HG03025 (cell line): Measurements from ENCODE around the gene WNK2.
"Not testable (repeated sequence)": the region's sequence is repeated elsewhere in the genome, so short reads cannot be mapped to it uniquely, and the experiment has no call there.

ENCODE experiments used
- ATAC-seq: cut with Tn5 transposase; IDR thresholded peaks from one replicate; pipeline ENCODE4 v1.9.1; 2021; ENCODE audit warnings: mild to moderate bottlenecking, moderate library complexity; ENCODE audit not compliant: unreplicated experiment, low FRiP score

WNK2 gene

DNA sequence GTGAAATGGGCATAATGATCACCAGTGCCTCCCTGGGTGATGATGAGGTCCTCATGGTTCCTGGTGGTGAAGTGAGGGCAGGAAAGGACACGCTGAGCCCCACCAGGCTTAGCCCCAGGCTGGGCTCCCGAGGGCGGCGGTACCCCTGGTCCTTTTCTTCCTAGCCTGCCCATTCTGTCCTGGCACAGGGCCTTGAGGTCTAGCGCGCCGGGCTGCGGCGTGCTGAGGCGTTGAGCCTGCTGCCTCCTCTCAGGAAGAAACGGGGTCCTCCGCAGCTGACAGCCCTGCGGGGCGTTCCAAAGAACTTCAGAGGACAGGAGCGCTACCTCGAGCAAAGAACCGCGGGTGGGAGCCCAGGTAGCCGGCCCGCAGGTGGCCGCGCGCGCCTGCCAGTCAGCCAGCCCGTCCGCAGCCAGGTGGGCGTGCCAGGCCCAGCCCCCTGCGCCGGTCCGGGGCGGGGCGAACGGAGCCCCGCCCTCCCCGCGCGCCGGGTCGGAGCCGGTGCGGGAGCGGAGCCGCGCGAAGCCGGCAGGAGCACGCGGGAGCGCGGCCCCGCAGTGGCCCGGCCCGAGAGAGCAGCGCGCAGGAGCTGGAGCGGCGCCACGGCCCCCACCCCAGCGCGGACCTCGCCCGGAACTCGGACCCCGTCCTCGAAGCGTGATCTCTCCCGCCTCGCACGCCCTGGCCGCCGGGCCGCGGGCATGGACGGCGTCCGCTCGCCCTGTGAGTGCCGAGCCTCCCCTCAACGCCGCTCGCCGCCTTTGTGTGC, at the start of gene WNK2:
Gene WNK2 (plus strand): TSS at position 477 of the 769 bp plus-strand sequence. CDS start 791 bp downstream, outside the sequence.
- no peak for ATAC-seq

DNA sequence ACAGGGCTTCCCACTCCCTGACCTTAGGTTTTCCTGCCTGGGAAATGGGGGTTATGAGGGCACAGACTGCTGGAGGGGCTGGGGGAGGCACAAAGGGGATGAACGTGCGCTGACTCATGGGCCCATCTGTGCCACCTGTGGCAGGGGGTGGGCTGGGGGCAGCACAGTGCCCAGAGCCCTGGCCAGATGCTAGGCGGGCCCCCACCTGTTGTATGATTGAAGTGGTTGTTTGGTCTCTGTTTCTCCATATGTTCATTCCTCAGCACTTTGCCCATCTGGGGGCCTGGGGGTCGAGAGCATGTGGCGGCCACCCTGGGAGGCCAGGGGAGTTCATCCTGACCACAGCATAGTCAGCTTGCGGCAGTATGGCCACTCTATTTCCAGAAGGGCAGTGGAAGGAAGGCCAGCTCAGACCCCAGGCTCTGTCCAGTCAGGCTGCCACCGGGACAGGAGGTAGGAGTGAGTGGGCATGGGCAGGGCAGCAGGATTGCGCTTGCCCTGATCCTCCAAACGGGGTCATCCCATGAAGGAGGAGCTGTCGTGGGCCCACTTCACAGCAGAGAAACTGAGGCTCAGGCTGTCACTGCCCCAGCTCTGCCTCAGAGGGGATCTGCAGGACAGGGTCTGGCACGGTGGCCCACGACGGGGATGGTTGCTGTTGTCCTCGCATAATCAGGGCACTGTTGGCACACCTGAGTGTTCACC, 49.0 kb upstream of the WNK2 start:
- peak; percentile 7 for ATAC-seq

DNA sequence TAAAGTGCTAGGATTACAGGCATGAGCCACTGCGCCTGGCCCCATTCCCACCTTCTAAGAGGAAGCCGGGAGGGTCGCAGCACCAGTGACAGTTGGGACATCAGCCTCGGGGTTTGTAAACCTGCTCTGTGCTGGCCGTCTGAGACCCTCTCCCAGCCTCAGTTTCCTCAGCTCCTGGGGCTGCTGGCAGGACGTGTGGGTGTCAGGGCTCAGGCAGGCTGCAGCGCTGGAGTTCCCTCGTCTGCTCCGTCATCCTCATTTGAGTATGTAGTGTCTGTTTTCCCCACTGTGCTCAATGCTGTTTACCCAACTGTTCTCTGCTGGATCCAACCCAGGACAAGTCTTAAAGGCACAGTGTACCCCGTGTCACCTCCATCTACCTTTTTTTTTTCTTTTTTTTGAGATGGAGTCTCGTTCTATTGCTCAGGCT, 47.9 kb upstream of the WNK2 start:
- ATAC-seq = no peak

DNA sequence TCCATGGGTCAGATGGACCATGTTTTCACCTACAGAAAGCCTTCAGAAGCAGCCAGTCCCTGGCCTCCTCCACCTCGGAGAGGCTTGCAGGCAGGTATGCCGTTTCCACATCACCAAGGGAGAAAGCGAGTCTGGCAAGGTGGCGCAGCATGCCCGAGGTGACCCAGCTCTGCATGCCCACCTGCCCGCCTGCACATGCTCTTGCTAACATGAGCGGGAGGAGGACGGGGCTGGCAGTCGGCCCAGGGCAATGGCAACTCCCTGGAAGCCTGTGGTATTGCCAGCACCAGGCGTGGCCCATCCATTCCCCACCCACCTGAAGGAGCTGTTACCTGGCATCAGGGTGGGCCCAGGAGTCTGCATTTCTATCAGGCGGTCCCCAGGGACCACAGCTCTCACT, 46.6 kb upstream of the WNK2 start:
- no peak for ATAC-seq

DNA sequence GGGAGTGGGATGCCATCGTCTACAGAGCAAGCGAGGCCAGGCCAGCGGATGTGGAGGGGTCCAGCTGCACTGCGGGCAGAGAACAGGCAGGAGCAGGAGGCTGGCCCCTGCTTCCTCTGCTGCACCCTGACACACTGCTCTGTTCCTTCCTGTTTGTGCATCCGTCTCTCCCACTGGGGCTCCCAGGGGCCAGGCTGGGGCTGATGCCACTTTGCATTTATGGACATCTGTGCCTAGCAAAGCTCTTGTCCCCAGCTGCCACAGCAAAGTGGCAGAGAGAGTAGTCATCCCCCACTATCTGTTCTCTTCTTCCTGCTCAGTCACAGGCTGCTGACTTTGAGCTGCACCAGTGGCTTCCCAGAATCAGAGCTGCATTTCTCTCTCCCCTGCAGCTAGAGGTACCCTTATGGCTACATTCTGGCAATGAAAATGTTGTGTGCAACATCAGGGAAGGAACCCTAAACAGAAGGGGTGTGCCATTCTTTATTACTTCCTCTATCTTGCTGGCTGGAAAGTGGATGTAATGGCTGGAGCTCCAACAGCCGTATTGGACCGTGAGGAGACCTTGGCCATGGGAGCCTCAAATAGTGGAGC, 45.7 kb upstream of the WNK2 start:
- ATAC-seq = no peak

DNA sequence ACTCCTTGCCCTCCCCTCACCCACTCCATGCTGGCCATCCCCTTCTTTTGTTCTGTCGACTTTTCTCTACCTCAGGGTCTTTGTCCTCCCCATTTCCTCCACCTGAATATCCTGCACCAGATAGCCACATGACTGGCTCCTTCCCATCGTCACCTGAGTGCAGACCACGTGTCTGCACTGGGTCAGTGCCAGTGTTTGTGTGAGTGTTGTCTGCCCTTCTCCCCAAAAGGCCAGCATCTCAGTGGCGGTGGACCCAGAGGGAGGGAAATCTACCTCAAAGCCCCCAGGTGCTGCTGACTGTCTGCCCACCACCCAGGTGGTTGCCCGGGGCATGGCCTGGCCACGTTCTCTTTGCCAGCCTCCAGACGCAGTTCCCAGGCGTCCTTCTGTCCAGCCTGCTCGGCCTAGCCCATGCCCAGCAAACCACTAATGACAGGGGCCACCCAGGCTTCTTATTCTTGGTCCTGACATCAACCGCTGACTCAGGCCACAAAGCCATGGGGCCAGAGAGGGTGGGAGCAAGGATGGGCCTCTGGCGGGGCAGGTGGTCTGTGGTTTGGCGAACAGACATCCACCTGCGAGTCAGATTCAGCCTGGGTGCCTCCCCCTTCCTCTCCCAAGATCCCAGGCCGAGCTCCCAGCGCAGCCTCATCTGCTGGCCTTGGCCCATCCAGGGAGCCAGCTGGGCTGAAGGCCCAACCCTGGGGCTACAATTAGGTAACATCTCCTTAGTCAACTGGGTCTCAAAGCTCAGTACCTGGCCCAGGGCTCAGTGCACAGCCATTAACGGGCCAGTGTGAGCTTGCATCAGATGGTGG, 44.4 kb upstream of the WNK2 start:
- no peak for ATAC-seq

DNA sequence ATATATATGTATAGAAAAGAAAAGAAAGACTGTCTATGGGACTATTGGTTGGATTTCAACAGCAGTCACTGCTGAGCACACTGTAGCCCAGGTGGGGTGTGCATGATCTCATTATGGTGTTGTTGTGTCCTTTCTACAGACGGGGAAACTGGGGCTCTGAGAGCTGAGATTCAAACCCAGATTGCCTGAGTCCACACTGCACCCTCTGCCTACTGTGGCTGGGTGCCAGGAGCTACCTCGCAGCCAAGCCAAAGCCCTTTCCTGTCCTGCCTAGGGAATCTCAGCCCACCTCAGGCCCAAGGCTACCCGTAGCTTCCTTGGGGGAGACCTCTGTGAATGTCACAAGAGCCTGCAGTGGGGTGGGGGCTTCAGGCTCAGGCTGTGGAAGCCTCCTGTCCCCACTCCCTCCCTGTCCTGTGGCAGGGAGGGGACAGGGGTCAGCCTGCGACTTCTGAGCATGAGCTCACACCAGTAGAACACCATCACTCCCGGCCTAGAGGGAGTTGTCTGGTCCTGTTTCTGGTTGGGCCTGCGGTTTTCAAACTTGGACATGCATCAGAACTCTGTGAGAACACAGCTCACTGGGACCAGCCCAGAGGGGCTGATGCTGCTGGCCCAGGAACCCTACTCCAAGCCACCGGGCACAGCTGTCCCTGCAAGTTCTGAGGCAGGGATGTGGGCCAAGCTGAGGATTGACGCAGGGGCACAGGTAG, 42.0 kb upstream of the WNK2 start:
- no peak for ATAC-seq

DNA sequence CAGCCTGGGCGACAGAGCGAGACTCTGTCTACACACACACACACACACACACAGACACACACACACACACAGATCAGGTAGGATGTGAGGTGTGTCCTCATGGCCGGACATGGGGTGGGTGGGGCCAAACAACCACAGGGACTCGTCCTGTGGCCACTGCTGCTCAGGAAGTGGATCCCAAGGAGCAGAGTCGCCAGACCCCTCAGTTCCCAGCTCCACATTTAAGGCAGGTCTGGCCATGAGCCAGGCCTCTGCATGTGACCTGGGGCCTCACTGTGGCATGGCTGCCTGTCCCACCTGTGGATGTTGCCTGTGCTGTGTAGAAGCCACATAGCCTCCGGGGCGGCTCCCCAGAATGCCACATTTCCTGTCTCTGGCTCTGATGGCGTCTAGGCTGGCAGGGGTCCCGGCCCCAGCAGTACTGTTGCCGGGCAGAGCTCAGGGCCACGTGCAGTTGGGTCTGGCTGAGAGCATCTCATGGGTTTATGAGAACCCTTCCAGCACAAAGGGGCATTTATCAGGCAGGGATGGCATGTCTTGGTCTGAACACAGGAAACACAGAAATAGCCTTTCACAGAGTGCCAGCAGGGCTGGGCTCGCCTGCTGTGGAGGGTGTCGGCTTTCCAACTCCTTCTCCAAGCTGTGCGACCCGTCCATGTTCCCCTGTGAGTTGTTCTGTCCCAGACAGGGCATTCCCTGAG, 40.0 kb upstream of the WNK2 start:
- no peak for ATAC-seq

DNA sequence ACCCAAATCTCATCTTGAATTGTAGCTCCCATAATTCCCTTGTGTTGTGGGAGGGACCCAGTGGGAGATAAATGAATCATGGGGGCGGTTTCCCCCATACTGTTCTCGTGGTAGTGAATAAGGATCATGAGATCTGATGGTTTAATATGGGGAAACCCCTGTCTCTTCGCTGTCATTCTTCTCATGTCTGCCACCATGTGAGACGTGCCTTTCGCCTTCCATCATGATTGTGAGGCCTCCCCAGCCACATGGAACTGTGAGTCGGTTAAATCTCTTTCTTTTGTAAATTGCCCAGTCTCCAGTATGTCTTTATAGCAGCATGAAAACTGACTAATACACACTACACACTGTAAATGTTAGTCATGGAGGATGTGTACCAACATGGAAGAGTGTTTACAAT, 37.2 kb upstream of the WNK2 start:
- ATAC-seq = not testable (repeated sequence)

DNA sequence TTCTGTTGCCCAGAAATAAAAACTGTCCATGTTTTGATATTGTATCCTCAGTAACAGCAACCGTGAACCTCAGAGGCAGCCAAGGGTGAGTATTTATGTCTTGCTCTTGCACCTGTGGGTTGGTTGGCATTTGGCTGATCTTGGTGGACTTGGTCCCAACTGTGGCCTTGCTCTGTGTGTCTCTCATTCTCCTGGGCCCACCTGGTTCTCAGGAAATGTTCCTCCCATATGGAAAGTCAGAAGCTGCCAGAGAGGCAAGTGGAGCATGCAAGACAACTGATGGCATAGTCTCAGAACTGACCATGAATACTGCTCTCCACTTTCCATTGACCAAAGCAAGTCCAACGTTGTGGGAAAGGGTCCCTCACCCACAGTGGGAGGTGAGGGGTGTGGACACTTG, 36.3 kb upstream of the WNK2 start:
- ATAC-seq = no peak

DNA sequence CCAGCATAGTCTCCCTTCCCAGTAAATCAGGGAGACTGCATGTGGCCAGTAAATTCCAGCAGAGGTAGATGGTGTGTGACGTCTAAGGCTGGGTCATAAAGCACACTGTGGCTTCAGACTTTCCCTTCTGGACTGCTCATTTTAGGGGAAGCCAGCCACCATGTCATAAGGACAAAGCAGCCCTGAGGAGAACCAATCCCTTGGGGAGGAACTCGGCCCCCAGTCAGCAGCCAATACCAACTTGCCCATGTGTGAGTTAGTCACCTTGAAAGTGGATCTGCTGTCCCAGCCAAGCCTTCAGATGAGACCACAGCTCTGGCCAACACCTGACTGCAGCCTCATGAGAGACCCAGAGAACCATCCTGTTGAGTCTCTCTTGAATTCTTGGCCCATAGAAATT, 35.2 kb upstream of the WNK2 start:
- no peak for ATAC-seq

DNA sequence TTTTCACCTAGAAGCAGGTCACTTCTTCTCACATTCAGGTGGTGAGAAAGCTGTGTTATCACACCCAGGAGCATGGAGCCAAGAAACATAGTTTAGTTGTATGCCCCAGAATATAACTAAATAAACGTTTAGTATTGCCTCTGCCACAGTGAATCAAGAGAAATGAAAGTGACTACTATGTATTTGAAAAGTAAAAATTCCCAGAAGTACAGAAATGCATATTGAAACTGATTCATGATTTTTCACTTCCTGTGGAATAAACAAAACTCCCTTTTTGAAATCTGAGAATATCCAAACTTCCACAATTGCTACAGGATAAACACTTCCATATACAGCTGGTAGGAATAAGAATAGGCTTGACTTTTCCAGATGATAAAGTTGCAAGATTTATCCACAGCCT, 34.6 kb upstream of the WNK2 start:
- ATAC-seq = no peak

DNA sequence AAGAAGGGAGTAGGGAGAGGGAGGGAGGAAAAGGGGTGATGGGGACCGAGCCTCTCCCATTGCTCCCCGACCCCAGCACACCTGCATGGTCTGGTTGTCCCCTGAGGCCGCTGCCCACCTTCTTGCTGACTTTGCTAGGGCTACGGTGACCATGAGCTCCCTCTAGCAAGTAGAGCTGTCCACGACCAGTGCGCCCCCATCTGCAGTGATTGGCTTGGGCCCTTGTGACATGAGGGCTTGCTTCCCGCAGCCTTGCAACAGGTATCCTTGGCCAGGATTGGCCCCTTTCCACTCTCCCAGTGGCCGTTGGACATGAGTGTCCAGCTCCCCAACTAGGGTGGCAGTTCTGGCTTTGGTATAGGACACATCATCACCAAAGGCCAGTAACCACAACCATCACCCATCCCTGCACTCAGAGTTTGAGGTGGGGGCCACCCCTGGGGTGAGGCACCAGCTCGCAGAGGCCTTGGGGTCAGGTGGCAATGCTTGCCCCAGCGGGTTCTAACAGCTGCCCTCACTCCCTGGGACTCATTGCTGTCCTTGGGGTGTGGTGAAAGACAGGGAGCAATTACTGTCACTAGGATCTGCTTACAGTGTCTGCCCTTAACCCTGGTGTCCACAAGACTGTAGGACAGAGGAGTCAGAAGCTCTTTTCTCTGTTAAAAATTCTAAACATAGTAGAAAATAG, 32.7 kb upstream of the WNK2 start:
- ATAC-seq = no peak

DNA sequence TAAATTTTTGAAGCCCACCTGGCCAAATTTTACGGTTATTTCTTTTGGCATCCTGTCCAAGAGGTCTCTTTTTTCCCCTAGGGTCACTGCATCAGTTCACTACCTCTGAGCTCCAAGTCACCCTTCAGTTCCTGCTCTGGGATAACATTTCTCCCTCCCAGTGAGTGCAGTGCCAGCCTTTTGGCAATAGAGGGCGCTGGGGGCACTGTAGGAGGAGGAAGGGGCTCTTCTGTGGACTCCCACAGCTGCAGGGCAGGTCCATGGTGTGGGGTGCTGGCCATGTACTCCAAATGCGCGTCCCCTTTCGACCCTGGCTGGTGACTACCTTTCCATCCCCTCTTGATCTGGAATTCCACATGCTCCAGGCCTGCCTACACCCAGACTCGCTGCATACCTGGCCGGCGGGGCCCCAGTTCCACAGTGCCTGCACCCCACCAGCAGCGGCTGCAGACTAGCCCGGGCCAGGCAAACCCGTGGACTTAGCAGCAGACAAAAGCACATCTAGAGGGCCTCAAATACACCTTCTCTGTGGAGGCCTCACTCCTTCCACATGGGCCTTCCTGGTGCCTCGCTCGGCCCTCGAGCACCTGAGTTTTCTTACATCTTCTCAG, 29.5 kb upstream of the WNK2 start:
- no peak for ATAC-seq

DNA sequence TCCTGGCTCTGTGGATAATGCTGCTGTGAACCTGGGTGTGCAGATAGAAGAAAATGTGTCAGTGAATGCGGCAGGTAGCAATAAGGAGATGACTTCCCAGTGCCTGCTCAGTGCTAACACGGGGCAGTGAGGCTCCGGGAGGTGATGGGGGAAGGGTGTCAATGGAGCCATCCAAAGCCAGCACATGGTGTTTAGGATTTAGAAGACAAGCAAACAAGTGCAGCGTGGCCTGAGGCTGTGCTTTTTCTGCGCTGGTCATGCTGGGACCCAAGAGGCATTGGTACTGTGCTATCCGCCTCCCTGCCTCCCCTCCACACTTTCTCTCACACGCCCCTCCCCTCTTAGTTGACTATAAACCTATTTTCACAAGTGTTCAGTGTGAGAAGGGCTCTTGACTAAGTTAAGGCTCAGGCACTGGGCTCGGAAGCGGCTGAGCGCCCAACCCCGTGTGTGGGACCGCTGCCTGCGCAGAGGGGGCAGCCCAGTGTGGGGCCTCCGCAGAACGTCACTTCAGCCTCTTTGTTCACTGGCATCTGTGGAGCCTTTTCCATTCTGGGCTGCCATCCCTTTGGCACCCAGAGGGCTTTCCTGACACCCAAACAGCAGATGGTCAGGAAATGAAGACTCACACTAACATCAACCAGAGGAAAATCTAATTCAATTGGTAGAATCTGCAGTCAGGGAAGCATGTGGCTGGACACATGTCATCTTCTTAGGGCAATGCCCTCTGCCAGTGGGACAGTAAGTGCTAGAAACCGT, 28.0 kb upstream of the WNK2 start:
- no peak for ATAC-seq

DNA sequence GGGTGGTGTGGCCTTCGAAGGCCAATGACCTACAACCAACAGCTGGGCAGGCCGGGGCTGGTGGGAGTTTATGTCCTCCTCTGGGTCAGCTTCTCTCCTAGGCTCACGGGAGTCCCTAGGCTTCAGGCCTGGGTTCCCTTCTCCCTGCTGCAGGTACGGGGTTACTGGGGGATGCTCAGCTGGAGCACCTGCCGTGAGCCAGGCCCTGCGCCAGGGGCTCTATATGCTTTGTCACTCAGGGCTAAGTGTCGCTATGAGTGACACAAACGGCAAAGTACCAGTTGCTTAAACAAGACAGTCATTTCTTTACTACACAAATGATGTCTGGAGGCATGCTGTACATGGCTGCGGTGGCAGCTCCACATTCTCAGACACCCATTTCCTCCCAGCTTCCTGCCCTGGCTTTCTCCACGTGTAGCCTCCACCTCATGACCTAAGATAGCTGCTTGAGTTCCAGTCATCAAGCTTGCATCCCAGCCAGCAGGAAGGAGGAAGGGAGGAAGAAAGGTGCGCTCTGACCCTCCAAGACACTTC, 27.4 kb upstream of the WNK2 start:
- ATAC-seq = no peak

DNA sequence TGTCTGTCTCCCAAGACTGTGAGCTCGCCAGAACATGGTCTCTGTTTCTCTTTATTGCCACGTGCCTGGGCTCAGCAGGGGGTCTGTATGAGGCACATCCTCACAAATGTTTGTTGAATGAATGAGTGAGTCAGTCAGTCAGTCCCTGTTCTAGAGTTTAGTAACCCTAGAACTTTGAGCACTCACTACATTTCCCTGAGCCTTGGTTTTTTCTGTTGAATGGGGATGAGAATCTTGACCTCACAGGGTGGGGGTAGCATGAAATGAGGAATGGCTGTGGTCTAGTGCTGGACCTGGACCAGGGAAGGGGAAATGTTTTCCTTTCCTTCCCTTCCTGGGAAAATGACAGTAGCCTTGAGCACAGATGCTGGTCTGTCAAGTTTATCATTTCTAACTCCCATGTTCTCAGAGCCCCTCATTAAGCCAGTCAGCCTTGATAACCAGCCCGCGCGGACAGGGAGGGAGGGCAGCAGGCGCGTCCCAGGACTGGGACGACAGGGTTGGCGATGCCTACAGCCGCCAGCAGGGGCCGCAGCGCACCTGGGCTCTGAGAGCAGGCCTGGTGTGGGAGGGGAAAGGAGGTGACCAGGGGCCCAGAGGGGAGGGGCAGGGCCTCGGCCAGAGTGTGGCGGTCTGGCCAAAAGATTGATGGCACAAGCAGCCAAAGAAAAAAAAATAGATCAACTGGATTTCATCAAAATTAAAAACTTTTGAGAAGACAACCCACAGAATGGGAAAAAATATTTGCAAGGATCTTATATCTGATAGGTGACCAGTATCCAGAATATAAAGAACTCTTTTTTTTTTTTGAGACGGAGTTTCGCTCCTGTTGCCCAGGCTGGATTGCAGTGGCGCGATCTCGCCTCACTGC, 24.1 kb upstream of the WNK2 start:
- ATAC-seq = peak; percentile 69
